Kidney (tissue), 14 donors: Measurements from ENCODE around the gene SLC35A4. TPM values are rescaled to one million over a fixed set of nuclear protein-coding genes. Genes with fewer than 3 reads are reported as not detected.

Source experiments
- DNase-seq, 5 donors: peaks; one replicate each; pipeline ENCODE4 v3.0.0-alpha.2; 2013 to 2020
- FAIRE-seq: peaks from 2 replicates; lab custom pipeline; 2012; peaks lifted over from hg19 to GRCh38; lab: Jason Lieb, UNC
- H3K27ac ChIP-seq, 2 donors: one replicate each; pipeline ENCODE4 v1.7.0; 2013; ENCODE audit warnings: low read depth in 2 of 2, low read length in 2 of 2, inconsistent platforms in 1 of 2
- H3K27me3 ChIP-seq: one replicate; pipeline ENCODE4 v1.7.1; 2013; ENCODE audit warnings: low read length, inconsistent platforms; ENCODE audit not compliant: control insufficient read depth, insufficient read depth
- H3K36me3 ChIP-seq, 3 donors: one replicate each; pipeline versions ENCODE4 v1.7.0 to v1.7.1; 2013; ENCODE audit warnings: low read length in 3 of 3, control low read depth in 1 of 3, inconsistent platforms in 1 of 3; ENCODE audit not compliant: insufficient read depth in 3 of 3, control insufficient read depth in 2 of 3
- H3K4me1 ChIP-seq, 3 donors: one replicate each; pipeline versions ENCODE4 v1.7.0 to v1.7.1; 2013; ENCODE audit warnings: low read length in 3 of 3, inconsistent platforms in 1 of 3, low read depth in 1 of 3; ENCODE audit not compliant: control insufficient read depth in 2 of 3, insufficient read depth in 2 of 3
- H3K4me3 ChIP-seq, 3 donors: one replicate each; pipeline versions ENCODE4 v1.7.0 to v1.8.1; 2013; ENCODE audit warnings: low read length in 3 of 3, control low read depth in 1 of 3, inconsistent platforms in 1 of 3
- H3K9ac ChIP-seq, 3 donors: one replicate each; pipeline versions ENCODE4 v1.7.0 to v1.7.1; 2013; ENCODE audit warnings: low read length in 3 of 3, control low read depth in 1 of 3, inconsistent platforms in 1 of 3
- H3K9me3 ChIP-seq, 3 donors: one replicate each; pipeline versions ENCODE4 v1.7.0 to v1.7.1; 2013; ENCODE audit warnings: low read length in 3 of 3, control low read depth in 1 of 3, inconsistent platforms in 1 of 3; ENCODE audit not compliant: control insufficient read depth in 2 of 3, insufficient read depth in 1 of 3
- intact Hi-C: fragments of 100-400 bp; cut with DNase I; formaldehyde crosslinking; loops from one replicate; pipeline ENCODE4 v1.11.1; 2022
- microRNA-seq: library from miRNA; unstranded; fragments of <30 nt; microRNA quantifications from one replicate; pipeline ENCODE4 v1.2.0, GENCODE V29; 2020
- polyA plus RNA-seq: library from polyadenylated mRNA; stranded (reverse); fragments of 350-450 nt; fragmentation: Illumina TruSeq; extraction: RNeasy Lipid Tissue Mini Kit (QIAGEN cat#74804); gene quantifications from one replicate; pipeline ENCODE4 v1.2.3, GENCODE V29; 2014; ENCODE audit warnings: low read depth, low replicate concordance; ENCODE audit not compliant: insufficient read depth
- total RNA-seq: library from RNA; stranded (reverse); fragmentation: NEBNext Ultra II Directional; extraction: Animal tissue kit (Norgen Biotek cat#: 25700); gene quantifications from one replicate; pipeline ENCODE4 v1.2.1, GENCODE V29; 2021
- TF ChIP-seq, protein P1 (sequence below): IDR thresholded peaks from 3 replicates; pipeline ENCODE4 v1.5.1; 2012; ENCODE audit warnings: mild to moderate bottlenecking, moderate library complexity, borderline replicate concordance; ENCODE audit not compliant: insufficient read depth; ENCODE audit errors: extremely low read depth
- donor health status: control.
- donor health status: control.
- donor health status: control.
- donor health status: control.
- donor health status: control.
- donor health status: DM: yes; HTN: yes; CAD: no.
- donor health status: Normal renal cell carcinoma (clear cell type).

SLC35A4 gene
- total and polyA plus RNA-seq, 2 donors from 2014 or later: 71.2 to 89.9 TPM

- DNase-seq (no peak), FAIRE-seq (no peak)
- Histone ChIP-seq H3K9ac (no peak overlapping the region), H3K27me3 (no peaks in the 10 kb centered on the region), H3K4me1 (no peaks in the 10 kb centered on the region), H3K9me3 (no peaks in the 10 kb centered on the region), H3K36me3 (no peaks in the 10 kb centered on the region), H3K27ac (no peak overlapping the region), H3K4me3 (no peak overlapping the region)
- intact Hi-C loops: no loop called here
- TF ChIP-seq, protein P1, sequence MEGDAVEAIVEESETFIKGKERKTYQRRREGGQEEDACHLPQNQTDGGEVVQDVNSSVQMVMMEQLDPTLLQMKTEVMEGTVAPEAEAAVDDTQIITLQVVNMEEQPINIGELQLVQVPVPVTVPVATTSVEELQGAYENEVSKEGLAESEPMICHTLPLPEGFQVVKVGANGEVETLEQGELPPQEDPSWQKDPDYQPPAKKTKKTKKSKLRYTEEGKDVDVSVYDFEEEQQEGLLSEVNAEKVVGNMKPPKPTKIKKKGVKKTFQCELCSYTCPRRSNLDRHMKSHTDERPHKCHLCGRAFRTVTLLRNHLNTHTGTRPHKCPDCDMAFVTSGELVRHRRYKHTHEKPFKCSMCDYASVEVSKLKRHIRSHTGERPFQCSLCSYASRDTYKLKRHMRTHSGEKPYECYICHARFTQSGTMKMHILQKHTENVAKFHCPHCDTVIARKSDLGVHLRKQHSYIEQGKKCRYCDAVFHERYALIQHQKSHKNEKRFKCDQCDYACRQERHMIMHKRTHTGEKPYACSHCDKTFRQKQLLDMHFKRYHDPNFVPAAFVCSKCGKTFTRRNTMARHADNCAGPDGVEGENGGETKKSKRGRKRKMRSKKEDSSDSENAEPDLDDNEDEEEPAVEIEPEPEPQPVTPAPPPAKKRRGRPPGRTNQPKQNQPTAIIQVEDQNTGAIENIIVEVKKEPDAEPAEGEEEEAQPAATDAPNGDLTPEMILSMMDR: no peak
These were observed 46.4 kb downstream of the SLC35A4 start for GRCh38 chr5:140611020-140611521.

Small RNA genes within 50 kb of the gene (microRNA-seq; reads per million reads assigned to microRNA genes)
- not detected for gene MIR6831

Other genes with a start within 250 kb of the SLC35A4 start
- gene HBEGF, start 218.2 kb upstream of the SLC35A4 start, total RNA-seq: 7.8 TPM
- 6.0 TPM for gene HBEGF, start 218.2 kb upstream of the SLC35A4 start, polyA plus RNA-seq
- 2.5 TPM for gene SLC4A9, start 204.6 kb upstream of the SLC35A4 start, total RNA-seq
- gene SLC4A9, start 204.6 kb upstream of the SLC35A4 start, polyA plus RNA-seq: 29.9 TPM
- gene ANKHD1, start 163.0 kb upstream of the SLC35A4 start, total RNA-seq: 130 TPM
- gene ANKHD1, start 163.0 kb upstream of the SLC35A4 start, polyA plus RNA-seq: 26.4 TPM
- gene EIF4EBP3, start 17.2 kb upstream of the SLC35A4 start, total RNA-seq: 22.6 TPM
- gene EIF4EBP3, start 17.2 kb upstream of the SLC35A4 start, polyA plus RNA-seq: 48.8 TPM
- gene SRA1, start 7.4 kb upstream of the SLC35A4 start, total RNA-seq: 31.3 TPM
- gene SRA1, start 7.4 kb upstream of the SLC35A4 start, polyA plus RNA-seq: 52.4 TPM
- gene APBB3, start 230 bp upstream of the SLC35A4 start, total RNA-seq: 33.9 TPM
- gene APBB3, start 230 bp upstream of the SLC35A4 start, polyA plus RNA-seq: 19.6 TPM
- 68.8 TPM for gene CD14, start 68.3 kb downstream of the SLC35A4 start, total RNA-seq
- gene CD14, start 68.3 kb downstream of the SLC35A4 start, polyA plus RNA-seq: 43.8 TPM
- gene TMCO6, start 74.6 kb downstream of the SLC35A4 start, total RNA-seq: 19.0 TPM
- 7.6 TPM for gene TMCO6, start 74.6 kb downstream of the SLC35A4 start, polyA plus RNA-seq
- gene NDUFA2, start 82.8 kb downstream of the SLC35A4 start, total RNA-seq: 56.8 TPM
- 326 TPM for gene NDUFA2, start 82.8 kb downstream of the SLC35A4 start, polyA plus RNA-seq
- gene IK, start 83.0 kb downstream of the SLC35A4 start, total RNA-seq: 76.9 TPM
- gene IK, start 83.0 kb downstream of the SLC35A4 start, polyA plus RNA-seq: 72.5 TPM
- 20.8 TPM for gene WDR55, start 100.1 kb downstream of the SLC35A4 start, total RNA-seq
- gene WDR55, start 100.1 kb downstream of the SLC35A4 start, polyA plus RNA-seq: 13.7 TPM
- gene DND1, start 108.7 kb downstream of the SLC35A4 start, total RNA-seq: 1.0 TPM
- 0.41 TPM for gene DND1, start 108.7 kb downstream of the SLC35A4 start, polyA plus RNA-seq
- gene HARS1, start 126.5 kb downstream of the SLC35A4 start, total RNA-seq: 52.2 TPM
- 48.6 TPM for gene HARS1, start 126.5 kb downstream of the SLC35A4 start, polyA plus RNA-seq
- gene HARS2, start 126.6 kb downstream of the SLC35A4 start, total RNA-seq: 27.6 TPM
- gene HARS2, start 126.6 kb downstream of the SLC35A4 start, polyA plus RNA-seq: 26.7 TPM
- 51.4 TPM for gene ZMAT2, start 135.6 kb downstream of the SLC35A4 start, total RNA-seq
- 122 TPM for gene ZMAT2, start 135.6 kb downstream of the SLC35A4 start, polyA plus RNA-seq
- gene PCDHA1, start 221.3 kb downstream of the SLC35A4 start, total RNA-seq: 0.13 TPM
- gene PCDHA1, start 221.3 kb downstream of the SLC35A4 start, polyA plus RNA-seq: not detected
- 0.50 TPM for gene PCDHA2, start 230.0 kb downstream of the SLC35A4 start, total RNA-seq
- 0.17 TPM for gene PCDHA2, start 230.0 kb downstream of the SLC35A4 start, polyA plus RNA-seq
- 1.4 TPM for gene PCDHA3, start 236.2 kb downstream of the SLC35A4 start, total RNA-seq
- gene PCDHA3, start 236.2 kb downstream of the SLC35A4 start, polyA plus RNA-seq: 0.13 TPM
- gene PCDHA4, start 242.2 kb downstream of the SLC35A4 start, total RNA-seq: 4.1 TPM
- 1.1 TPM for gene PCDHA4, start 242.2 kb downstream of the SLC35A4 start, polyA plus RNA-seq